Peyer's patch (tissue), 4 donors: Measurements from ENCODE around the gene P3H4.

Experiments used
- POLR2A ChIP-seq, 2 donors: fragments of 450-650 bp; IDR thresholded peaks; one replicate each; pipeline ENCODE4 v1.5.1; 2017; ENCODE audit warnings: antibody characterized with exemption in 2 of 2, mild to moderate bottlenecking in 2 of 2, moderate library complexity in 2 of 2
- TF ChIP-seq, protein P1 (sequence below), 6 experiments: fragments of 450-650 bp in 4 of 6; fragments of 200-600 bp in 2 of 6; sonication (generic) in 1 of 6; IDR thresholded peaks; one replicate each; pipeline ENCODE4 v1.5.1; 2017 to 2019; ENCODE audit warnings: antibody characterized with exemption in 6 of 6, mild to moderate bottlenecking in 3 of 6, moderate library complexity in 1 of 6

- TF ChIP-seq, protein P1, sequence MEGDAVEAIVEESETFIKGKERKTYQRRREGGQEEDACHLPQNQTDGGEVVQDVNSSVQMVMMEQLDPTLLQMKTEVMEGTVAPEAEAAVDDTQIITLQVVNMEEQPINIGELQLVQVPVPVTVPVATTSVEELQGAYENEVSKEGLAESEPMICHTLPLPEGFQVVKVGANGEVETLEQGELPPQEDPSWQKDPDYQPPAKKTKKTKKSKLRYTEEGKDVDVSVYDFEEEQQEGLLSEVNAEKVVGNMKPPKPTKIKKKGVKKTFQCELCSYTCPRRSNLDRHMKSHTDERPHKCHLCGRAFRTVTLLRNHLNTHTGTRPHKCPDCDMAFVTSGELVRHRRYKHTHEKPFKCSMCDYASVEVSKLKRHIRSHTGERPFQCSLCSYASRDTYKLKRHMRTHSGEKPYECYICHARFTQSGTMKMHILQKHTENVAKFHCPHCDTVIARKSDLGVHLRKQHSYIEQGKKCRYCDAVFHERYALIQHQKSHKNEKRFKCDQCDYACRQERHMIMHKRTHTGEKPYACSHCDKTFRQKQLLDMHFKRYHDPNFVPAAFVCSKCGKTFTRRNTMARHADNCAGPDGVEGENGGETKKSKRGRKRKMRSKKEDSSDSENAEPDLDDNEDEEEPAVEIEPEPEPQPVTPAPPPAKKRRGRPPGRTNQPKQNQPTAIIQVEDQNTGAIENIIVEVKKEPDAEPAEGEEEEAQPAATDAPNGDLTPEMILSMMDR (IDR thresholded peaks at IDR 0.05), result no peak
- TF ChIP-seq POLR2A (IDR thresholded peaks at IDR 0.05), result no peak
Measured at GRCh38 chr17:41781404-41782110, 30.2 kb downstream of the P3H4 start.
